HepG2 (cell line): ENCODE results near the gene RAB1B. TPM values are rescaled to one million over a fixed set of nuclear protein-coding genes. Genes with fewer than 3 reads are reported as not detected.

Source experiments
- AHR ChIP-seq: IDR thresholded peaks from 2 replicates; pipeline ENCODE4 v1.6.1; 2018; ENCODE audit warnings: missing genetic modification reagents, missing compliant biosample characterization
- BRCA1 ChIP-seq: sonication (generic); formaldehyde crosslinking; IDR thresholded peaks from 2 replicates; pipeline ENCODE4 v1.4.0; 2020; ENCODE audit warnings: missing genetic modification reagents
- CCDC6 ChIP-seq: sonication (generic); formaldehyde crosslinking; IDR thresholded peaks from 2 replicates; pipeline ENCODE4 v1.8.1; 2022; ENCODE audit warnings: mild to moderate bottlenecking, missing genetic modification reagents, moderate library complexity
- CREBL2 ChIP-seq: sonication (generic); formaldehyde crosslinking; IDR thresholded peaks from 2 replicates; pipeline ENCODE4 v1.8.1; 2023; ENCODE audit warnings: missing genetic modification reagents, mild to moderate bottlenecking, borderline replicate concordance
- ETV6 ChIP-seq: sonication (generic); formaldehyde crosslinking; conservative IDR thresholded peaks from 2 replicates; pipeline ENCODE4 v1.4.0; 2020; ENCODE audit warnings: missing genetic modification reagents
- HES4 ChIP-seq: sonication (generic); formaldehyde crosslinking; IDR thresholded peaks from 2 replicates; pipeline ENCODE4 v1.9.0; 2021; ENCODE audit warnings: mild to moderate bottlenecking, missing genetic modification reagents, borderline replicate concordance
- HNRNPUL1 ChIP-seq: fragments of 200-400 bp; formaldehyde crosslinking; IDR thresholded peaks from 2 replicates; pipeline ENCODE4 v1.6.1; 2017; ENCODE audit warnings: low read depth, mild to moderate bottlenecking, low read length, moderate library complexity
- IRF2 ChIP-seq: IDR thresholded peaks from 2 replicates; pipeline ENCODE4 v1.6.1; 2018; ENCODE audit warnings: missing genetic modification reagents, missing compliant biosample characterization
- KDM3A ChIP-seq: IDR thresholded peaks from 2 replicates; pipeline ENCODE4 v1.6.1; 2018; ENCODE audit warnings: low read depth, missing compliant biosample characterization
- KDM6A ChIP-seq: IDR thresholded peaks from 2 replicates; pipeline ENCODE4 v1.6.1; 2016; ENCODE audit warnings: low read depth
- MAFG ChIP-seq: sonication (generic); formaldehyde crosslinking; IDR thresholded peaks from 2 replicates; pipeline ENCODE4 v1.5.1; 2020; ENCODE audit warnings: mild to moderate bottlenecking, missing genetic modification reagents
- MTA3 ChIP-seq: sonication (generic); formaldehyde crosslinking; IDR thresholded peaks from 2 replicates; pipeline ENCODE4 v1.4.0; 2020; ENCODE audit warnings: missing genetic modification reagents
- NR2F6 ChIP-seq, 2 experiments: IDR thresholded peaks; 2 replicates each; pipeline ENCODE4 v1.6.1; 2016; ENCODE audit warnings: antibody characterized with exemption in 1 of 2, mild to moderate bottlenecking in 1 of 2
- PITX1 ChIP-seq: sonication (generic); formaldehyde crosslinking; IDR thresholded peaks from 2 replicates; pipeline ENCODE4 v1.5.1; 2020; ENCODE audit warnings: mild to moderate bottlenecking, missing genetic modification reagents
- RARA ChIP-seq: IDR thresholded peaks from 2 replicates; pipeline ENCODE4 v1.6.1; 2016; ENCODE audit warnings: missing genetic modification reagents, missing compliant biosample characterization
- RCOR2 ChIP-seq: IDR thresholded peaks from 2 replicates; pipeline ENCODE4 v1.6.1; 2016; ENCODE audit warnings: missing biosample characterization, missing genetic modification reagents
- SALL1 ChIP-seq: sonication (generic); formaldehyde crosslinking; IDR thresholded peaks from 2 replicates; pipeline ENCODE4 v1.8.0; 2022; ENCODE audit warnings: mild to moderate bottlenecking, missing genetic modification reagents
- STAT6 ChIP-seq: sonication (generic); formaldehyde crosslinking; IDR thresholded peaks from 2 replicates; pipeline ENCODE4 v1.4.0; 2020; ENCODE audit warnings: missing genetic modification reagents, mild to moderate bottlenecking, borderline replicate concordance
- ZNF333 ChIP-seq: sonication (generic); formaldehyde crosslinking; IDR thresholded peaks from 2 replicates; pipeline ENCODE4 v1.4.0; 2020; ENCODE audit warnings: mild to moderate bottlenecking, missing genetic modification reagents, borderline replicate concordance
- ZNF720 ChIP-seq: sonication (generic); formaldehyde crosslinking; IDR thresholded peaks from 2 replicates; pipeline ENCODE4 v1.4.0; 2020; ENCODE audit warnings: missing genetic modification reagents
- ZNF747 ChIP-seq: sonication (generic); formaldehyde crosslinking; IDR thresholded peaks from 2 replicates; pipeline ENCODE4 v1.8.1; 2023; ENCODE audit warnings: missing genetic modification reagents, mild to moderate bottlenecking, borderline replicate concordance
- polyA plus RNA-seq, 8 experiments: library from polyadenylated mRNA; depleted of rRNA in 3 of 8; stranded (reverse) in 7 of 8; unstranded in 1 of 8; fragments of >200 nt; fragmentation: Illumina TruSeq in 4 of 8; extraction: Trizol in 4 of 8; gene quantifications; 2 replicates each; pipeline versions ENCODE4 v1.2.1 to v1.2.3, GENCODE V29; 2011 to 2016; ENCODE audit warnings: low read depth in 4 of 8, missing spikeins in 1 of 8, mixed read lengths in 1 of 8; ENCODE audit not compliant: insufficient read depth in 1 of 8
- total RNA-seq, 5 experiments: library from RNA; depleted of rRNA; stranded (reverse); fragments of >200 nt; fragmentation: Illumina TruSeq; extraction: Trizol; gene quantifications; 2 replicates each; pipeline ENCODE4 v1.2.3, GENCODE V29; 2016; ENCODE audit warnings: low read depth in 1 of 5
- TF ChIP-seq, protein P1 (sequence below): sonication (generic); formaldehyde crosslinking; IDR thresholded peaks from 2 replicates; pipeline ENCODE4 v1.5.1; 2020; ENCODE audit warnings: missing genetic modification reagents, mild to moderate bottlenecking, borderline replicate concordance
- TF ChIP-seq, protein P2 (sequence below), 2 experiments: sonication (generic) in 1 of 2; formaldehyde crosslinking in 1 of 2; IDR thresholded peaks; 2 replicates each; pipeline versions ENCODE4 v1.5.1 to v1.6.1; 2011 to 2020; ENCODE audit warnings: borderline replicate concordance in 1 of 2, low read depth in 1 of 2, low read length in 1 of 2, mild to moderate bottlenecking in 1 of 2, missing genetic modification reagents in 1 of 2, moderate library complexity in 1 of 2

Gene RAB1B
- total and polyA plus RNA-seq, 2 of the 13 experiments (the other 11 are each of a cell fraction or from before 2014, with no cell fraction given) = 77.9 to 87.9 TPM

DNA sequence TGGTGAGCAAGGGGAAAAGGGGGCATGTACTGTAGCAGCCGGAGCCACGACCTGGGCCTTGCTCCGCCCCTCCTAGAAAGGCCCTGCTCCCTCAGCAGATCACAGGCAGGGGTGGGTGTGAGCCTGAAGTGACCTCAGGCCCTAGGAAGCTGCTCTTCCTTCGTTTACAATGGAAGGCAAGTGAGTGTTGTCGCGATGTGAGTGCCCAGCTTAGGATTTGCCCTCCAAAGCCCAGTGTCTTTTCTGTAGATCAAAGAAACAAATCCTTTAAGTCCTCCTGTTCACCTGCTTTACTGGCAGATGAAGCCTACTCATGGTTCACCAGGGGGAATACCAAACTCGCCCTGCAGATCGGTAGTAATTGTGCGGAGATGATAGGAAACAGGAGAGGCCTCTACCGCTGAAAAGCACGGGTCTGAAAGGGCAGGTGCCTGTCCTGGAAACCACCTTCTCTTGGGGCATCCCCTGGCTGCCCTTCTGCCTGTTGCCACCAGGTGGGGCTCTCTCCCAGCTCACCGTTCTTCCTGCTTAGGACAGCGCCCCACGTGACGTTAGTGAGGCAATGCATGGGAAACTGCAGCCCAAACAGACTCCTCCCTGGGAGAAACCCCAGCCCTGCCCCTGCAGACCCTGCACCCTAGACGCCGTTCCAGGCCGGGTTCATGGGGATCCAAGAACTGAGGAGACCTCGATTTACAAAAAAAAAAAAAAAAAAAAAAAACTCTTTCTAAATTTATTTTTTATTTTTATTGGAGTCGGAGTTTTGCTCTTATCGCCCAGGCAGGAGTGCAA is 45.9 kb upstream of the RAB1B start (continued):
- TF ChIP-seq, protein P1, sequence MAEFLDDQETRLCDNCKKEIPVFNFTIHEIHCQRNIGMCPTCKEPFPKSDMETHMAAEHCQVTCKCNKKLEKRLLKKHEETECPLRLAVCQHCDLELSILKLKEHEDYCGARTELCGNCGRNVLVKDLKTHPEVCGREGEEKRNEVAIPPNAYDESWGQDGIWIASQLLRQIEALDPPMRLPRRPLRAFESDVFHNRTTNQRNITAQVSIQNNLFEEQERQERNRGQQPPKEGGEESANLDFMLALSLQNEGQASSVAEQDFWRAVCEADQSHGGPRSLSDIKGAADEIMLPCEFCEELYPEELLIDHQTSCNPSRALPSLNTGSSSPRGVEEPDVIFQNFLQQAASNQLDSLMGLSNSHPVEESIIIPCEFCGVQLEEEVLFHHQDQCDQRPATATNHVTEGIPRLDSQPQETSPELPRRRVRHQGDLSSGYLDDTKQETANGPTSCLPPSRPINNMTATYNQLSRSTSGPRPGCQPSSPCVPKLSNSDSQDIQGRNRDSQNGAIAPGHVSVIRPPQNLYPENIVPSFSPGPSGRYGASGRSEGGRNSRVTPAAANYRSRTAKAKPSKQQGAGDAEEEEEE = peak; percentile 54; the same call in 1 of the 2 replicates
- TF ChIP-seq ZNF747 (CRISPR knock-in tag) (peak; percentile 24; the same call in 1 of the 2 replicates), HNRNPUL1 (no peak), PITX1 (peak; percentile 29; the same call in 1 of the 2 replicates), RCOR2 (CRISPR knock-in tag) (no peak), CCDC6 (CRISPR knock-in tag) (peak; percentile 72; the same call in 1 of the 2 replicates), ETV6 (CRISPR knock-in tag) (0 out of 2 replicates have a peak, but pooled peaks have one; percentile 77), IRF2 (CRISPR knock-in tag) (peak; percentile 82), KDM6A (CRISPR knock-in tag) (no peak), KDM3A (CRISPR knock-in tag) (0 out of 2 replicates have a peak, but pooled peaks have one; percentile 82), AHR (0 out of 2 replicates have a peak, but pooled peaks have one; percentile 66), CREBL2 (CRISPR knock-in tag) (no peak), HES4 (CRISPR knock-in tag) (no peak), SALL1 (CRISPR knock-in tag) (peak; percentile 73), MAFG (no peak), RARA (CRISPR knock-in tag) (peak; percentile 46), MTA3 (no peak), STAT6 (CRISPR knock-in tag) (no peak), NR2F6 (IDR thresholded peaks at IDR 0.05) (no peak), NR2F6 (CRISPR knock-in tag; IDR thresholded peaks at IDR 0.05) (peak; percentile 33; the same call in 1 of the 2 replicates), ZNF333 (CRISPR knock-in tag) (no peak), BRCA1 (no peak), ZNF720 (CRISPR knock-in tag) (no peak)
- TF ChIP-seq, protein P2, sequence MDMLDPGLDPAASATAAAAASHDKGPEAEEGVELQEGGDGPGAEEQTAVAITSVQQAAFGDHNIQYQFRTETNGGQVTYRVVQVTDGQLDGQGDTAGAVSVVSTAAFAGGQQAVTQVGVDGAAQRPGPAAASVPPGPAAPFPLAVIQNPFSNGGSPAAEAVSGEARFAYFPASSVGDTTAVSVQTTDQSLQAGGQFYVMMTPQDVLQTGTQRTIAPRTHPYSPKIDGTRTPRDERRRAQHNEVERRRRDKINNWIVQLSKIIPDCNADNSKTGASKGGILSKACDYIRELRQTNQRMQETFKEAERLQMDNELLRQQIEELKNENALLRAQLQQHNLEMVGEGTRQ (IDR thresholded peaks at IDR 0.05; ENCODE audit: low read depth, low read length) = peak; percentile 92
- TF ChIP-seq, protein P2 (CRISPR knock-in tag; IDR thresholded peaks at IDR 0.05; ENCODE audit: borderline replicate concordance) = peak; percentile 92; the same call in 1 of the 2 replicates
